Activated CD4-positive, alpha-beta T cell treated with anti-CD3 and anti-CD28 coated beads, Interleukin-2, amount 10 ng/mL, durations not matched to agents 24 days and 14 days (primary cell): ENCODE measurements around the gene WAS. TPM values are rescaled to one million over a fixed set of nuclear protein-coding genes. Genes with fewer than 3 reads are reported as not detected.
"Not testable (repeated sequence)": the region's sequence is repeated elsewhere in the genome, so short reads cannot be mapped to it uniquely, and the experiment has no call there.

Experiments used
- DNase-seq: peaks from one replicate; pipeline ENCODE4 v3.0.0; 2022
- H3K27ac Mint-ChIP-seq: one replicate; pipeline ENCODE4 v1.8.0; 2022; ENCODE audit warnings: mild to moderate bottlenecking, mixed read lengths
- H3K27me3 Mint-ChIP-seq: one replicate; pipeline ENCODE4 v1.8.0; 2022; ENCODE audit warnings: mixed read lengths
- H3K36me3 Mint-ChIP-seq: one replicate; pipeline ENCODE4 v1.8.0; 2022; ENCODE audit warnings: low read depth, mild to moderate bottlenecking, mixed read lengths
- H3K4me1 Mint-ChIP-seq: one replicate; pipeline ENCODE4 v1.8.0; 2021; ENCODE audit warnings: mixed read lengths
- H3K4me3 Mint-ChIP-seq: one replicate; pipeline ENCODE4 v1.8.0; 2022; ENCODE audit warnings: mild to moderate bottlenecking, moderate library complexity, mixed read lengths
- H3K9me3 Mint-ChIP-seq: one replicate; pipeline ENCODE4 v1.8.0; 2021; ENCODE audit warnings: mixed read lengths
- intact Hi-C: fragments of 100-400 bp; cut with micrococcal nuclease; formaldehyde crosslinking; loops from one replicate; pipeline ENCODE4 v1.15.1; 2023
- total RNA-seq: library from RNA; stranded (reverse); gene quantifications from 2 replicates; pipeline ENCODE4 v1.2.3, GENCODE V29; 2022

WAS gene
- total RNA-seq, 1 donor from 2014 or later, result 99.0 TPM

- Mint-ChIP-seq H3K36me3 (peaks cover 5% of the 10 kb centered on the region), H3K4me3 (peak overlapping the region; percentile 95), H3K27me3 (no peaks in the 10 kb centered on the region), H3K9me3 (no peaks in the 10 kb centered on the region), H3K27ac (peak overlapping the region; percentile 93), H3K4me1 (peaks cover 14% of the 10 kb centered on the region)
- intact Hi-C loops, result loop anchor here (1.0 to 10.0 kb wide), 3 partner anchors 199 to 326 kb away; partner anchors contain the start of genes FTSJ1, GRIPAP1, PQBP1 and TIMM17B
- peak; percentile 96 for DNase-seq
Observed at GRCh38 chrX:48676106-48676892, 7.3 kb upstream of the WAS start.

GRCh38 chrX:48676893-48677270 lies 6.7 kb upstream of the WAS start:
- H3K27ac Mint-ChIP-seq, result peak overlapping the region; percentile 93
- H3K27me3 Mint-ChIP-seq, result no peaks in the 10 kb centered on the region
- peaks cover 5% of the 10 kb centered on the region for H3K36me3 Mint-ChIP-seq
- intact Hi-C loops, result loop anchor here (1.0 to 10.0 kb wide), 3 partner anchors 200 to 325 kb away; partner anchors contain the start of genes FTSJ1, GRIPAP1, PQBP1 and TIMM17B
- DNase-seq, result peak; percentile 71
- peaks cover 14% of the 10 kb centered on the region for H3K4me1 Mint-ChIP-seq
- H3K9me3 Mint-ChIP-seq, result no peaks in the 10 kb centered on the region
- peak overlapping the region; percentile 95 for H3K4me3 Mint-ChIP-seq

- Mint-ChIP-seq H3K27ac (peak overlapping the region; percentile 93), H3K27me3 (no peaks in the 10 kb centered on the region)
- DNase-seq, result no peak
Observed at GRCh38 chrX:48677516-48677915, 6.1 kb upstream of the WAS start.

GRCh38 chrX:48680467-48680866 lies 3.1 kb upstream of the WAS start:
- intact Hi-C loops, result loop anchor here (5.0 kb wide), 1 partner anchor 122 kb away; the partner anchor contains the start of gene HDAC6

More at GRCh38 chrX:48677516-48677915, 6.1 kb upstream of the WAS start:
- Mint-ChIP-seq H3K4me1 (peaks cover 14% of the 10 kb centered on the region), H3K4me3 (peak overlapping the region; percentile 95), H3K36me3 (peaks cover 5% of the 10 kb centered on the region), H3K9me3 (no peaks in the 10 kb centered on the region)
- intact Hi-C loops, result loop anchor here (5.0 to 10.0 kb wide), 2 partner anchors 200 to 217 kb away; partner anchors contain the start of genes FTSJ1, PQBP1 and TIMM17B

GRCh38 chrX:48680925-48681324 lies 2.7 kb upstream of the WAS start:
- H3K27ac Mint-ChIP-seq, DNase-seq, H3K27me3 Mint-ChIP-seq, H3K4me3 Mint-ChIP-seq, H3K9me3 Mint-ChIP-seq: not testable (repeated sequence)
- intact Hi-C loops, result loop anchor here (5.0 kb wide), 1 partner anchor 121 kb away; the partner anchor contains the start of gene HDAC6
- Mint-ChIP-seq H3K4me1 (peaks cover 34% of the 10 kb centered on the region), H3K36me3 (peaks cover 22% of the 10 kb centered on the region)

More at GRCh38 chrX:48680467-48680866, 3.1 kb upstream of the WAS start:
- H3K9me3 Mint-ChIP-seq, H3K4me3 Mint-ChIP-seq, H3K27me3 Mint-ChIP-seq: not testable (repeated sequence)
- peak; percentile 78 for DNase-seq
- H3K36me3 Mint-ChIP-seq, result peaks cover 19% of the 10 kb centered on the region
- peaks cover 32% of the 10 kb centered on the region for H3K4me1 Mint-ChIP-seq
- peak overlapping the region; percentile 20 for H3K27ac Mint-ChIP-seq

GRCh38 chrX:48681539-48682183 lies 1.9 kb upstream of the WAS start:
- Mint-ChIP-seq H3K4me1 (peaks cover 40% of the 10 kb centered on the region), H3K36me3 (peaks cover 30% of the 10 kb centered on the region), H3K27me3 (no peaks in the 10 kb centered on the region), H3K4me3 (no peak overlapping the region), H3K27ac (no peak overlapping the region), H3K9me3 (no peaks in the 10 kb centered on the region)
- no peak for DNase-seq
- intact Hi-C loops, result loop anchor here (2.0 to 5.0 kb wide), 2 partner anchors 55 to 121 kb away; partner anchors contain the start of gene HDAC6

GRCh38 chrX:48682795-48683194 lies 804 bp upstream of the WAS start:
- not testable (repeated sequence) for H3K9me3 Mint-ChIP-seq, H3K27me3 Mint-ChIP-seq, DNase-seq, H3K4me3 Mint-ChIP-seq
- peaks cover 41% of the 10 kb centered on the region for H3K36me3 Mint-ChIP-seq
- intact Hi-C loops, result loop anchor here (1.0 to 5.0 kb wide), 3 partner anchors 14 to 120 kb away; partner anchors contain the start of genes HDAC6 and SUV39H1
- peak overlapping the region; percentile 98 for H3K27ac Mint-ChIP-seq
- H3K4me1 Mint-ChIP-seq, result peaks cover 42% of the 10 kb centered on the region

- Mint-ChIP-seq H3K4me1 (peaks cover 43% of the 10 kb centered on the region), H3K36me3 (peaks cover 49% of the 10 kb centered on the region), H3K27me3 (no peaks in the 10 kb centered on the region), H3K9me3 (no peaks in the 10 kb centered on the region), H3K4me3 (peak overlapping the region; percentile 98), H3K27ac (peak overlapping the region; percentile 98)
- intact Hi-C loops, result loop anchor here (5.0 kb wide), 1 partner anchor 118 kb away; the partner anchor contains the start of gene HDAC6
- DNase-seq, result no peak
Observed at GRCh38 chrX:48684134-48684533, 535 bp downstream of the WAS start.

GRCh38 chrX:48685416-48685815 lies 1.8 kb downstream of the WAS start:
- peaks cover 47% of the 10 kb centered on the region for H3K36me3 Mint-ChIP-seq
- intact Hi-C loops, result no loop called here
- no peaks in the 10 kb centered on the region for H3K27me3 Mint-ChIP-seq
- peaks cover 40% of the 10 kb centered on the region for H3K4me1 Mint-ChIP-seq
- peak overlapping the region; percentile 11 for H3K27ac Mint-ChIP-seq
- no peak for DNase-seq
- H3K9me3 Mint-ChIP-seq, result no peaks in the 10 kb centered on the region
- H3K4me3 Mint-ChIP-seq, result peak overlapping the region; percentile 98

GRCh38 chrX:48688531-48689150 lies 5.0 kb downstream of the WAS start:
- intact Hi-C loops, result no loop called here
- no peak for DNase-seq
- Mint-ChIP-seq H3K9me3 (no peaks in the 10 kb centered on the region), H3K27me3 (no peaks in the 10 kb centered on the region), H3K4me1 (peaks cover 32% of the 10 kb centered on the region), H3K36me3 (peaks cover 59% of the 10 kb centered on the region), H3K27ac (no peak overlapping the region), H3K4me3 (no peak overlapping the region)

GRCh38 chrX:48689208-48689920 lies 5.8 kb downstream of the WAS start:
- intact Hi-C loops, result no loop called here
- Mint-ChIP-seq H3K4me1 (peaks cover 30% of the 10 kb centered on the region), H3K36me3 (peaks cover 53% of the 10 kb centered on the region), H3K4me3 (no peak overlapping the region), H3K27ac (no peak overlapping the region), H3K27me3 (no peaks in the 10 kb centered on the region), H3K9me3 (no peaks in the 10 kb centered on the region)
- DNase-seq, result no peak

GRCh38 chrX:48691746-48692145 lies 8.1 kb downstream of the WAS start:
- H3K27ac Mint-ChIP-seq, H3K4me3 Mint-ChIP-seq, intact Hi-C loops, DNase-seq, H3K9me3 Mint-ChIP-seq, H3K27me3 Mint-ChIP-seq: not testable (repeated sequence)
- Mint-ChIP-seq H3K36me3 (peaks cover 33% of the 10 kb centered on the region), H3K4me1 (peaks cover 21% of the 10 kb centered on the region)
